Liver (tissue), 9 donors: ENCODE results near the gene ZNF473. TPM values are rescaled to one million over a fixed set of nuclear protein-coding genes. Genes with fewer than 3 reads are reported as not detected.

Source experiments
- DNase-seq: peaks from one replicate; pipeline ENCODE4 v3.0.0-alpha.2; 2017; ENCODE audit warnings: low spot score
- H3K27ac ChIP-seq, 2 donors: one replicate each; pipeline ENCODE4 v1.7.0; 2013; ENCODE audit warnings: inconsistent platforms in 2 of 2, low read length in 2 of 2, control low read depth in 1 of 2, low read depth in 1 of 2, mild to moderate bottlenecking in 1 of 2
- H3K27me3 ChIP-seq, 4 donors: one replicate each; pipeline versions ENCODE4 v1.6.1 to v1.7.0; 2013; ENCODE audit warnings: low read length in 3 of 4, inconsistent platforms in 1 of 4, mild to moderate bottlenecking in 1 of 4, moderate library complexity in 1 of 4; ENCODE audit not compliant: control insufficient read depth in 4 of 4, insufficient read depth in 4 of 4
- H3K36me3 ChIP-seq, 4 donors: one replicate each; pipeline versions ENCODE4 v1.6.1 to v1.7.0; 2013; ENCODE audit warnings: low read length in 3 of 4, mild to moderate bottlenecking in 3 of 4, low read depth in 1 of 4, moderate library complexity in 1 of 4; ENCODE audit not compliant: control insufficient read depth in 4 of 4, insufficient read depth in 3 of 4
- H3K4me1 ChIP-seq, 4 donors: one replicate each; pipeline versions ENCODE4 v1.6.1 to v1.7.0; 2013; ENCODE audit warnings: low read length in 3 of 4, mild to moderate bottlenecking in 3 of 4, moderate library complexity in 1 of 4; ENCODE audit not compliant: control insufficient read depth in 4 of 4, insufficient read depth in 4 of 4
- H3K4me3 ChIP-seq, 3 donors: one replicate each; pipeline versions ENCODE4 v1.6.1 to v1.7.0; 2013; ENCODE audit warnings: low read length in 3 of 3, control low read depth in 1 of 3, low read depth in 1 of 3, mild to moderate bottlenecking in 1 of 3
- H3K9ac ChIP-seq, 2 donors: one replicate each; pipeline ENCODE4 v1.7.0; 2013; ENCODE audit warnings: low read length in 2 of 2, mild to moderate bottlenecking in 2 of 2, moderate library complexity in 2 of 2, control low read depth in 1 of 2, low read depth in 1 of 2
- H3K9me3 ChIP-seq, 4 donors: one replicate each; pipeline versions ENCODE4 v1.6.1 to v1.7.0; 2013; ENCODE audit warnings: low read length in 3 of 4; ENCODE audit not compliant: control insufficient read depth in 4 of 4
- EGR1 ChIP-seq, 2 donors: IDR thresholded peaks; 2 replicates each; pipeline ENCODE4 v1.6.1; 2016 to 2018; ENCODE audit warnings: antibody characterized with exemption in 2 of 2, low read depth in 2 of 2
- FOXA1 ChIP-seq: IDR thresholded peaks from 2 replicates; pipeline ENCODE4 v1.6.1; 2016; ENCODE audit warnings: antibody characterized with exemption
- FOXA2 ChIP-seq: IDR thresholded peaks from 2 replicates; pipeline ENCODE4 v1.6.1; 2016; ENCODE audit warnings: antibody characterized with exemption
- GABPA ChIP-seq, 2 donors: IDR thresholded peaks in 1 of 2; conservative IDR thresholded peaks in 1 of 2; 2 replicates each; pipeline ENCODE4 v1.6.1; 2016; ENCODE audit warnings: antibody characterized with exemption in 2 of 2, mild to moderate bottlenecking in 1 of 2, moderate library complexity in 1 of 2
- HNF4A ChIP-seq, 2 donors: conservative IDR thresholded peaks; 2 replicates each; pipeline ENCODE4 v1.6.1; 2016; ENCODE audit warnings: antibody characterized with exemption in 2 of 2, mild to moderate bottlenecking in 2 of 2
- HNF4G ChIP-seq: IDR thresholded peaks from 2 replicates; pipeline ENCODE4 v1.6.1; 2016; ENCODE audit warnings: antibody characterized with exemption
- JUND ChIP-seq, 2 donors: IDR thresholded peaks; 2 replicates each; pipeline ENCODE4 v1.6.1; 2016; ENCODE audit warnings: antibody characterized with exemption in 2 of 2
- NR2F2 ChIP-seq: IDR thresholded peaks from 2 replicates; pipeline ENCODE4 v1.6.1; 2016; ENCODE audit warnings: antibody characterized with exemption
- RXRA ChIP-seq, 2 donors: IDR thresholded peaks; 2 replicates each; pipeline ENCODE4 v1.6.1; 2017 to 2018; ENCODE audit warnings: antibody characterized with exemption in 2 of 2, mild to moderate bottlenecking in 1 of 2
- SP1 ChIP-seq: IDR thresholded peaks from 2 replicates; pipeline ENCODE4 v1.6.1; 2018; ENCODE audit warnings: antibody characterized with exemption, mild to moderate bottlenecking
- YY1 ChIP-seq: IDR thresholded peaks from 2 replicates; pipeline ENCODE4 v1.6.1; 2016; ENCODE audit warnings: antibody characterized with exemption, mild to moderate bottlenecking
- WGBS: extraction: QIAGEN DNeasy Blood & Tissue Kit; methylation state at CpG from one replicate; pipeline ENCODE4 v1.1.7; 2013; 5-methylcytosine and 5-hydroxymethylcytosine counted together
- polyA plus RNA-seq, 2 donors: library from polyadenylated mRNA; stranded (reverse) in 1 of 2; unstranded in 1 of 2; fragments of 200-250 nt in 1 of 2; fragments of >200 nt in 1 of 2; fragmentation: Nextera tagmentation in 1 of 2; extraction: Ambion mirVana in 1 of 2; gene quantifications; one replicate each; pipeline versions ENCODE4 v1.2.1 to v1.2.3, GENCODE V29; 2013 to 2015
- total RNA-seq, 2 donors: library from RNA; depleted of rRNA; stranded (reverse); fragments of >200 nt; gene quantifications; one replicate each; pipeline ENCODE4 v1.2.3, GENCODE V29; 2014
- TF ChIP-seq, protein P1 (sequence below): IDR thresholded peaks from 2 replicates; pipeline ENCODE4 v1.6.1; 2016; ENCODE audit warnings: antibody characterized with exemption
- TF ChIP-seq, protein P2 (sequence below): IDR thresholded peaks from 2 replicates; pipeline ENCODE4 v1.6.1; 2016; ENCODE audit warnings: antibody characterized with exemption
- TF ChIP-seq, protein P3 (sequence below): IDR thresholded peaks from 2 replicates; pipeline ENCODE4 v1.6.1; 2016; ENCODE audit warnings: antibody characterized with exemption
- TF ChIP-seq, protein P4 (sequence below): fragments of 150-350 bp; IDR thresholded peaks from 2 replicates; pipeline ENCODE4 v1.5.1; 2017; ENCODE audit warnings: improper control_type of control experiment, low read depth, low read length; ENCODE audit not compliant: missing input control
- TF ChIP-seq, protein P5 (sequence below): IDR thresholded peaks from 2 replicates; pipeline ENCODE4 v1.6.1; 2016; ENCODE audit warnings: antibody characterized with exemption, mild to moderate bottlenecking
- donor health status: healthy.
- donor health status: healthy.
- donor health status: healthy.
- donor health status: healthy.
- donor health status: healthy.

The ZNF473 gene
- total and polyA plus RNA-seq, 4 donors = 0.92 to 4.0 (median 2.8) TPM

DNA sequence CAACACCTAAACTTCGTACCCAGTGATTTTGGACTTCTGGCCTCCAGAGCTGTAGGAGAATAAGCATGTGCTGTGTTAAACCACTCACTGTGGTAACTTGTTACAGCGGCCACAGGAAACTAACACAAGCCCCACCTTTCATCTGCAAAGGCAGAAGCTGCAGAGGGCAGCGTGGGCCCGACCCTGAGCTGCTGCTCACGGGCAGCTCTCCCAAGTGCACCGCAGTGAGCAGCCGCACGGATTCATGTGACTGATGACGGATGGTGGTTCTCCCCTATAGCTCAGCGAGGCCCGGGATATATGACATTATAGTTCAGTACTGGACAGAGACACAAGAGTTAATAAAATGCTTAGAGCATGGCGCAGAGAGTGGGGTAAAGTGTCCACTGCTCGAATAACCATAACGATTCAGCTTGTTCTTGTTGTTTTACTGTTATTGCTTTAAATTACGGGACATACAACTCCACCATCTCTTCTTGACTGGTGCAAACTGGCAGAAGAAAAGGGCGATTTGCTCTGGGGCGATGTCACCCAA is 22.5 kb upstream of the ZNF473 start:
- no peak for DNase-seq
- no peaks in the 10 kb centered on the region for H3K27me3 ChIP-seq
- no peak overlapping the region for H3K27ac ChIP-seq
- peaks cover 12 to 89% (median 50%) of the 10 kb centered on the region in 4 donors for H3K36me3 ChIP-seq
- 96% methylated on average over 17 of the region's 17 CpGs for WGBS
- H3K9me3 ChIP-seq = no peaks in the 10 kb centered on the region
- peaks cover 0 to 3% (median 0%) of the 10 kb centered on the region in 4 donors for H3K4me1 ChIP-seq
- no peak overlapping the region for H3K4me3 ChIP-seq
- no peak overlapping the region for H3K9ac ChIP-seq
- no peak for TF ChIP-seq NR2F2
- TF ChIP-seq, protein P1, sequence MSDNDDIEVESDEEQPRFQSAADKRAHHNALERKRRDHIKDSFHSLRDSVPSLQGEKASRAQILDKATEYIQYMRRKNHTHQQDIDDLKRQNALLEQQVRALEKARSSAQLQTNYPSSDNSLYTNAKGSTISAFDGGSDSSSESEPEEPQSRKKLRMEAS = no peak
- TF ChIP-seq HNF4G = no peak
- TF ChIP-seq, protein P2, sequence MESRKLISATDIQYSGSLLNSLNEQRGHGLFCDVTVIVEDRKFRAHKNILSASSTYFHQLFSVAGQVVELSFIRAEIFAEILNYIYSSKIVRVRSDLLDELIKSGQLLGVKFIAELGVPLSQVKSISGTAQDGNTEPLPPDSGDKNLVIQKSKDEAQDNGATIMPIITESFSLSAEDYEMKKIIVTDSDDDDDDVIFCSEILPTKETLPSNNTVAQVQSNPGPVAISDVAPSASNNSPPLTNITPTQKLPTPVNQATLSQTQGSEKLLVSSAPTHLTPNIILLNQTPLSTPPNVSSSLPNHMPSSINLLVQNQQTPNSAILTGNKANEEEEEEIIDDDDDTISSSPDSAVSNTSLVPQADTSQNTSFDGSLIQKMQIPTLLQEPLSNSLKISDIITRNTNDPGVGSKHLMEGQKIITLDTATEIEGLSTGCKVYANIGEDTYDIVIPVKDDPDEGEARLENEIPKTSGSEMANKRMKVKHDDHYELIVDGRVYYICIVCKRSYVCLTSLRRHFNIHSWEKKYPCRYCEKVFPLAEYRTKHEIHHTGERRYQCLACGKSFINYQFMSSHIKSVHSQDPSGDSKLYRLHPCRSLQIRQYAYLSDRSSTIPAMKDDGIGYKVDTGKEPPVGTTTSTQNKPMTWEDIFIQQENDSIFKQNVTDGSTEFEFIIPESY = no peak
- no peak for TF ChIP-seq EGR1 (IDR thresholded peaks at IDR 0.05; ENCODE audit: low read depth in 2 of 2)
- TF ChIP-seq FOXA1 = no peak
- TF ChIP-seq, protein P3, sequence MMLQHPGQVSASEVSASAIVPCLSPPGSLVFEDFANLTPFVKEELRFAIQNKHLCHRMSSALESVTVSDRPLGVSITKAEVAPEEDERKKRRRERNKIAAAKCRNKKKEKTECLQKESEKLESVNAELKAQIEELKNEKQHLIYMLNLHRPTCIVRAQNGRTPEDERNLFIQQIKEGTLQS = no peak
- no peak for TF ChIP-seq RXRA (IDR thresholded peaks at IDR 0.05)
- TF ChIP-seq, protein P4, sequence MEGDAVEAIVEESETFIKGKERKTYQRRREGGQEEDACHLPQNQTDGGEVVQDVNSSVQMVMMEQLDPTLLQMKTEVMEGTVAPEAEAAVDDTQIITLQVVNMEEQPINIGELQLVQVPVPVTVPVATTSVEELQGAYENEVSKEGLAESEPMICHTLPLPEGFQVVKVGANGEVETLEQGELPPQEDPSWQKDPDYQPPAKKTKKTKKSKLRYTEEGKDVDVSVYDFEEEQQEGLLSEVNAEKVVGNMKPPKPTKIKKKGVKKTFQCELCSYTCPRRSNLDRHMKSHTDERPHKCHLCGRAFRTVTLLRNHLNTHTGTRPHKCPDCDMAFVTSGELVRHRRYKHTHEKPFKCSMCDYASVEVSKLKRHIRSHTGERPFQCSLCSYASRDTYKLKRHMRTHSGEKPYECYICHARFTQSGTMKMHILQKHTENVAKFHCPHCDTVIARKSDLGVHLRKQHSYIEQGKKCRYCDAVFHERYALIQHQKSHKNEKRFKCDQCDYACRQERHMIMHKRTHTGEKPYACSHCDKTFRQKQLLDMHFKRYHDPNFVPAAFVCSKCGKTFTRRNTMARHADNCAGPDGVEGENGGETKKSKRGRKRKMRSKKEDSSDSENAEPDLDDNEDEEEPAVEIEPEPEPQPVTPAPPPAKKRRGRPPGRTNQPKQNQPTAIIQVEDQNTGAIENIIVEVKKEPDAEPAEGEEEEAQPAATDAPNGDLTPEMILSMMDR = no peak
- TF ChIP-seq YY1 = no peak
- no peak for TF ChIP-seq GABPA (IDR thresholded peaks at IDR 0.05 in 1 of 2, conservative IDR thresholded peaks at IDR 0.05 in 1 of 2)
- no peak for TF ChIP-seq SP1
- TF ChIP-seq, protein P5, sequence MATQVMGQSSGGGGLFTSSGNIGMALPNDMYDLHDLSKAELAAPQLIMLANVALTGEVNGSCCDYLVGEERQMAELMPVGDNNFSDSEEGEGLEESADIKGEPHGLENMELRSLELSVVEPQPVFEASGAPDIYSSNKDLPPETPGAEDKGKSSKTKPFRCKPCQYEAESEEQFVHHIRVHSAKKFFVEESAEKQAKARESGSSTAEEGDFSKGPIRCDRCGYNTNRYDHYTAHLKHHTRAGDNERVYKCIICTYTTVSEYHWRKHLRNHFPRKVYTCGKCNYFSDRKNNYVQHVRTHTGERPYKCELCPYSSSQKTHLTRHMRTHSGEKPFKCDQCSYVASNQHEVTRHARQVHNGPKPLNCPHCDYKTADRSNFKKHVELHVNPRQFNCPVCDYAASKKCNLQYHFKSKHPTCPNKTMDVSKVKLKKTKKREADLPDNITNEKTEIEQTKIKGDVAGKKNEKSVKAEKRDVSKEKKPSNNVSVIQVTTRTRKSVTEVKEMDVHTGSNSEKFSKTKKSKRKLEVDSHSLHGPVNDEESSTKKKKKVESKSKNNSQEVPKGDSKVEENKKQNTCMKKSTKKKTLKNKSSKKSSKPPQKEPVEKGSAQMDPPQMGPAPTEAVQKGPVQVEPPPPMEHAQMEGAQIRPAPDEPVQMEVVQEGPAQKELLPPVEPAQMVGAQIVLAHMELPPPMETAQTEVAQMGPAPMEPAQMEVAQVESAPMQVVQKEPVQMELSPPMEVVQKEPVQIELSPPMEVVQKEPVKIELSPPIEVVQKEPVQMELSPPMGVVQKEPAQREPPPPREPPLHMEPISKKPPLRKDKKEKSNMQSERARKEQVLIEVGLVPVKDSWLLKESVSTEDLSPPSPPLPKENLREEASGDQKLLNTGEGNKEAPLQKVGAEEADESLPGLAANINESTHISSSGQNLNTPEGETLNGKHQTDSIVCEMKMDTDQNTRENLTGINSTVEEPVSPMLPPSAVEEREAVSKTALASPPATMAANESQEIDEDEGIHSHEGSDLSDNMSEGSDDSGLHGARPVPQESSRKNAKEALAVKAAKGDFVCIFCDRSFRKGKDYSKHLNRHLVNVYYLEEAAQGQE = no peak

DNA sequence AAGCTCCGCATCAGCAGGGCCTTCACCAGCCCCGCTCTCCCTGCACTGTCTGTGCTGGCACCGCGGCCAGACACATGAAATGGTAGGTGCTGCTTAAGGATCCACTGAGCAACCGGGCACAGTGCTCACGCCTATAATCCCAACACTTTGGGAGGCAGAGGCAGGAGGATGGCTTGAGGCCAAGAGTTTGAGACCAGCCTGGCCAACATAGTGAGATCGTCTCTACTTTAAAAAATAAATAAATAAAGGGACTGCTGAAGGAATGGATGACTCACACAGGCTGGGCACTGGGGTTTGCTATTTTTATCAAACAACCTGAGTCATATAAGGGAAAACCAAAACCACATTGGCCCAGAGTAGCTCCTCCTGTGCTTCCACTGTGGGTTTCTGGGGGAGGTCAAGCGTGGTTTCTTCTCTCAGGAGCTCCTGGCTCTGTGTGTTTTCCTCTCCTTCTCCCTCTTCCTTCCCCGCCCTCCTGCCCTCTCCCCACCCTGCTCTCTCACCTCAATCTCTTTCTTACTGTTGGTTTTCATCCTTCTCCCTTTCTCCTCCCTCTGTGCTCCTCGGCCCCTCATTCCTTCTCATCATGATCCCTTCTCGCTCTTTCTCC is 21.9 kb upstream of the ZNF473 start:
- Histone ChIP-seq H3K27ac (no peak overlapping the region), H3K9ac (no peak overlapping the region), H3K36me3 (peaks cover 12 to 90% (median 52%) of the 10 kb centered on the region in 4 donors), H3K9me3 (no peaks in the 10 kb centered on the region), H3K4me3 (no peak overlapping the region), H3K4me1 (peaks cover 0 to 3% (median 0%) of the 10 kb centered on the region in 4 donors), H3K27me3 (no peaks in the 10 kb centered on the region)
- no peak for DNase-seq
- TF ChIP-seq JUND (IDR thresholded peaks at IDR 0.05) = no peak
- TF ChIP-seq, protein P5 = no peak
- no peak for TF ChIP-seq FOXA2
- no peak for TF ChIP-seq HNF4A (conservative IDR thresholded peaks at IDR 0.05)
- TF ChIP-seq NR2F2 = no peak
- TF ChIP-seq SP1 = no peak
- TF ChIP-seq, protein P2 = no peak
- no peak for TF ChIP-seq HNF4G
- WGBS = 88% methylated on average over 11 of the region's 11 CpGs
